HepG2 (cell line): ENCODE data around the gene NARS2. TPM values are rescaled to one million over a fixed set of nuclear protein-coding genes. Genes with fewer than 3 reads are reported as not detected.

Experiments used
- ATAC-seq: fragments of 200-7000 bp; cut with Tn5 transposase; 3 replicates; pipeline ENCODE4 v1.9.1; 2020; ENCODE audit warnings: mild to moderate bottlenecking, moderate library complexity
- BruUV-seq: library from RNA; stranded (reverse); fragments of 400-500 nt; replicated peaks from 2 replicates; lab custom pipeline; 2021; lab: Mats Ljungman, UMichigan
- CTCF ChIA-PET: fragments of 300-600 bp; formaldehyde crosslinking; extraction: SDS; loops from one replicate; lab custom pipeline; 2021; ENCODE audit warnings: low total read pairs, inconsistent platforms, low intra/inter-chr PET ratio; lab: Yijun Ruan, JAX
- POLR2A ChIA-PET: fragments of 350-600 bp; sonication (Branson Sonifier 250); formaldehyde crosslinking; loops from one replicate; lab custom pipeline; 2020; ENCODE audit warnings: antibody characterized with exemption, inconsistent platforms; lab: Yijun Ruan, JAX
- DNase-seq: peaks from one replicate; pipeline ENCODE4 v3.0.0-alpha.2; 2015; ENCODE audit warnings: low spot score
- FAIRE-seq: peaks from 3 replicates; lab custom pipeline; 2011; peaks lifted over from hg19 to GRCh38; lab: Jason Lieb, UNC
- H2AFZ ChIP-seq: one replicate; pipeline ENCODE4 v1.6.1; 2011; ENCODE audit warnings: low read length, inconsistent platforms
- H3K27ac ChIP-seq: fragments of 300-600 bp; 3 replicates; pipeline ENCODE4 v1.8.0; 2011; ENCODE audit warnings: mixed run types, mild to moderate bottlenecking, mixed read lengths, low read length, inconsistent platforms; ENCODE audit not compliant: insufficient read depth; ENCODE audit errors: extremely low read length
- H3K27me3 ChIP-seq, 2 experiments: fragments of 200-600 bp in 1 of 2; 2 replicates in 1 of 2; 3 replicates in 1 of 2; pipeline versions ENCODE4 v1.6.0 to v1.8.0; 2011; ENCODE audit warnings: low read length in 2 of 2, mild to moderate bottlenecking in 2 of 2, moderate library complexity in 2 of 2, inconsistent platforms in 1 of 2; ENCODE audit not compliant: insufficient read depth in 2 of 2, control insufficient read depth in 1 of 2
- H3K36me3 ChIP-seq, 2 experiments: fragments of 200-600 bp in 1 of 2; replicated peaks in 1 of 2; 2 replicates in 1 of 2; 3 replicates in 1 of 2; pipeline versions ENCODE4 v1.5.1 to v1.8.0; 2011; ENCODE audit warnings: low read length in 2 of 2, inconsistent platforms in 1 of 2; ENCODE audit not compliant: insufficient read depth in 2 of 2, control insufficient read depth in 1 of 2
- H3K4me1 ChIP-seq: 2 replicates; pipeline ENCODE4 v1.5.1; 2012; ENCODE audit warnings: low read length, inconsistent platforms; ENCODE audit not compliant: insufficient read depth
- H3K4me2 ChIP-seq: 2 replicates; pipeline ENCODE4 v1.6.0; 2011; ENCODE audit warnings: low read depth, low read length, inconsistent platforms
- H3K4me3 ChIP-seq, 3 experiments: fragments of 200-600 bp in 1 of 3; sonication (generic), shearing (Covaris generic) in 1 of 3; replicated peaks in 1 of 3; 2 replicates each; pipeline ENCODE4 v1.5.1; 2011 to 2016; ENCODE audit warnings: low read length in 3 of 3, inconsistent platforms in 2 of 3, low read depth in 2 of 3, mild to moderate bottlenecking in 2 of 3, control low read depth in 1 of 3, mixed read lengths in 1 of 3; ENCODE audit not compliant: insufficient read depth in 1 of 3
- H3K79me2 ChIP-seq: one replicate; pipeline ENCODE4 v1.6.1; 2011; ENCODE audit warnings: low read length, inconsistent platforms; ENCODE audit not compliant: insufficient read depth
- H3K9ac ChIP-seq: 2 replicates; pipeline ENCODE4 v1.6.0; 2011; ENCODE audit warnings: mild to moderate bottlenecking, low read depth, low read length, inconsistent platforms; ENCODE audit not compliant: insufficient read depth
- H3K9me3 ChIP-seq: 2 replicates; pipeline ENCODE4 v1.5.1; 2012; ENCODE audit warnings: mild to moderate bottlenecking, low read length
- H4K20me1 ChIP-seq: 2 replicates; pipeline ENCODE4 v1.6.0; 2011; ENCODE audit warnings: inconsistent platforms, mild to moderate bottlenecking, low read length, moderate library complexity; ENCODE audit not compliant: insufficient read depth
- GABPA ChIP-seq, 2 experiments: IDR thresholded peaks; 2 replicates each; pipeline ENCODE4 v1.6.1; 2011 to 2016; ENCODE audit warnings: low read depth in 2 of 2, low read length in 1 of 2, missing biosample characterization in 1 of 2, missing genetic modification characterization in 1 of 2
- GATAD1 ChIP-seq: IDR thresholded peaks from 2 replicates; pipeline ENCODE4 v1.6.1; 2016; ENCODE audit warnings: missing genetic modification reagents, missing compliant biosample characterization
- KDM1A ChIP-seq: IDR thresholded peaks from 2 replicates; pipeline ENCODE4 v1.6.1; 2016; ENCODE audit warnings: missing compliant biosample characterization
- MIXL1 ChIP-seq: IDR thresholded peaks from 2 replicates; pipeline ENCODE4 v1.6.1; 2016
- NFAT5 ChIP-seq: sonication (generic); formaldehyde crosslinking; IDR thresholded peaks from 2 replicates; pipeline ENCODE4 v1.4.0; 2020; ENCODE audit warnings: missing genetic modification reagents
- NFKB2 ChIP-seq: sonication (generic); formaldehyde crosslinking; IDR thresholded peaks from 2 replicates; pipeline ENCODE4 v1.4.0; 2020; ENCODE audit warnings: missing genetic modification reagents, borderline replicate concordance
- NR2F2 ChIP-seq: IDR thresholded peaks from 2 replicates; pipeline ENCODE4 v1.6.1; 2012; ENCODE audit warnings: low read depth, inconsistent platforms, borderline replicate concordance
- RARA ChIP-seq: IDR thresholded peaks from 2 replicates; pipeline ENCODE4 v1.6.1; 2016; ENCODE audit warnings: missing genetic modification reagents, missing compliant biosample characterization
- ZNF138 ChIP-seq: sonication (generic); formaldehyde crosslinking; IDR thresholded peaks from 2 replicates; pipeline ENCODE4 v1.5.0; 2020; ENCODE audit warnings: mild to moderate bottlenecking, low read depth, missing genetic modification reagents
- ZNF589 ChIP-seq: sonication (generic); formaldehyde crosslinking; conservative IDR thresholded peaks from 2 replicates; pipeline ENCODE4 v1.8.0; 2022; ENCODE audit warnings: mild to moderate bottlenecking, moderate library complexity, missing genetic modification reagents
- ZNF784 ChIP-seq: sonication (generic); formaldehyde crosslinking; IDR thresholded peaks from 2 replicates; pipeline ENCODE4 v1.5.1; 2020; ENCODE audit warnings: missing genetic modification reagents, mild to moderate bottlenecking, borderline replicate concordance
- WGBS: methylation state at CpG from one replicate; pipeline ENCODE4 v1.1.6; 2017; ENCODE audit warnings: low lambda C conversion rate; 5-methylcytosine and 5-hydroxymethylcytosine counted together
- in situ Hi-C: cut with HindIII; loops from 2 replicates; pipeline ENCODE4 v1.10.0; 2017; ENCODE audit warnings: low pct_unique_long_range_greater_than_20kb; ENCODE audit not compliant: extremely low pct_ligation_motif_present
- intact Hi-C: fragments of 100-400 bp; cut with micrococcal nuclease; formaldehyde crosslinking; loops from one replicate; pipeline ENCODE4 v1.10.0; 2022; ENCODE audit not compliant: unreplicated experiment
- polyA plus RNA-seq, 8 experiments: library from polyadenylated mRNA; depleted of rRNA in 3 of 8; stranded (reverse) in 7 of 8; unstranded in 1 of 8; fragments of >200 nt; fragmentation: Illumina TruSeq in 4 of 8; extraction: Trizol in 4 of 8; gene quantifications; 2 replicates each; pipeline versions ENCODE4 v1.2.1 to v1.2.3, GENCODE V29; 2011 to 2016; ENCODE audit warnings: low read depth in 4 of 8, missing spikeins in 1 of 8, mixed read lengths in 1 of 8; ENCODE audit not compliant: insufficient read depth in 1 of 8
- total RNA-seq, 5 experiments: library from RNA; depleted of rRNA; stranded (reverse); fragments of >200 nt; fragmentation: Illumina TruSeq; extraction: Trizol; gene quantifications; 2 replicates each; pipeline ENCODE4 v1.2.3, GENCODE V29; 2016; ENCODE audit warnings: low read depth in 1 of 5
- TF ChIP-seq, protein P1 (sequence below): sonication (generic); formaldehyde crosslinking; IDR thresholded peaks from 2 replicates; pipeline ENCODE4 v1.4.0; 2020; ENCODE audit warnings: missing genetic modification reagents

The NARS2 gene
- total and polyA plus RNA-seq, 2 of the 13 experiments (the other 11 are each of a cell fraction or from before 2014, with no cell fraction given) = 45.9 to 65.0 TPM

- TF ChIP-seq ZNF784 (CRISPR knock-in tag) = no peak
- no peak for TF ChIP-seq NFKB2
- TF ChIP-seq NR2F2 = no peak
- TF ChIP-seq, all 625 proteins: peak for 2
These were observed 156.0 kb downstream of the NARS2 start (continued) for GRCh38 chr11:78418584-78419211.

DNA sequence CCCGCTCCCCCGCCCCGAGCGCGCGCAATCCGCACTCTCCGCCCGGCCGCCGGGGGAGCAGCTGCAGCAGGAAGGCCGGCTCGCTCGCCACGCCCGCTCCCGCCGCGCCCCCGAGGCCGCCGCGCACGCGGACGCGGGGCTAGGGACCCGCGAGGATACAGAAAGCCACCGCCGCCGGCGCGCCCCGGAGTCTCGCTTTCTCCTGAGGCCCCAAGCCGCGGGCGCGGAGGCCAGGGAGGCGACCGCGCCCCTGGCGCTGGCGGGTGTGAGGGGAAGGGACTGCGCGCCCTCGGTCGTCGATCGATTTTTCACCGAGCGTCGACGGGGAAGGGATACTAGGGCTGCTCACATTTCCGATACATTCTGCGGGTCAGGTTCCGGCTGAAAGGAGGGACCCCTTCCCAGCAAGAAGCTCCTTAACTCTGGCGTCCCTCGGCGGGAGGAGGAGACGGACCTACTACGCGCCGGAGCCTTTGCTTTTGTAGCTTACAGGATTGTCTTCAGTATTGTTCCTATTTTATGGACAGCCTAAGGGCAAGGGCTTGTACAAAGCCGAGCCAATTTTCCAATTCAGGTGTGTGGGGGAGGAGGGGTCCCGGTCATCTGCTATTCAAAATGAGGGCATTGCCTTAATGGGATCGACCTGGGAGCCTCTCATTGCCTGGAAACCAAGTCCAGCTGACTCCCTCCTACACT, 156.6 kb downstream of the NARS2 start:
- H2AFZ ChIP-seq = no peak overlapping the region
- DNase-seq (peak; percentile 66), ATAC-seq (peak; percentile 68), FAIRE-seq (no peak)
- no peaks in the 10 kb centered on the region for H3K36me3 ChIP-seq
- no peaks in the 10 kb centered on the region for H3K27me3 ChIP-seq
- intact Hi-C loops (loop anchor here (1.0 to 2.0 kb wide), 3 partner anchors 107 to 215 kb away; no protein-coding TSS in a partner anchor), in situ Hi-C loops (loop anchor here (5.0 kb wide), 1 partner anchor 191 kb away; no protein-coding TSS in a partner anchor)
- peak overlapping the region; percentile 64 to 81 (median 71) for H3K4me3 ChIP-seq
- H3K27ac ChIP-seq = peak overlapping the region; percentile 62
- peak overlapping the region; percentile 69 for H3K9ac ChIP-seq
- H3K4me2 ChIP-seq = peak overlapping the region; percentile 100
- no peaks in the 10 kb centered on the region for H4K20me1 ChIP-seq
- ChIA-PET POLR2A (interaction anchor here (0.6 to 1.1 kb wide), 2 partner anchors 190 to 231 kb away, joined by 3 read pairs; no protein-coding TSS in a partner anchor), CTCF (no interaction called here)
- H3K9me3 ChIP-seq = no peaks in the 10 kb centered on the region
- TSS peak; percentile 83 for BruUV-seq
- H3K79me2 ChIP-seq = peaks cover 24% of the 10 kb centered on the region
- peaks cover 41% of the 10 kb centered on the region for H3K4me1 ChIP-seq
- 3% methylated on average over 10 of the region's 68 CpGs for WGBS
- TF ChIP-seq RARA (CRISPR knock-in tag) = peak; percentile 19; the same call in 1 of the 2 replicates
- TF ChIP-seq ZNF138 (CRISPR knock-in tag) = no peak
- TF ChIP-seq, protein P1, sequence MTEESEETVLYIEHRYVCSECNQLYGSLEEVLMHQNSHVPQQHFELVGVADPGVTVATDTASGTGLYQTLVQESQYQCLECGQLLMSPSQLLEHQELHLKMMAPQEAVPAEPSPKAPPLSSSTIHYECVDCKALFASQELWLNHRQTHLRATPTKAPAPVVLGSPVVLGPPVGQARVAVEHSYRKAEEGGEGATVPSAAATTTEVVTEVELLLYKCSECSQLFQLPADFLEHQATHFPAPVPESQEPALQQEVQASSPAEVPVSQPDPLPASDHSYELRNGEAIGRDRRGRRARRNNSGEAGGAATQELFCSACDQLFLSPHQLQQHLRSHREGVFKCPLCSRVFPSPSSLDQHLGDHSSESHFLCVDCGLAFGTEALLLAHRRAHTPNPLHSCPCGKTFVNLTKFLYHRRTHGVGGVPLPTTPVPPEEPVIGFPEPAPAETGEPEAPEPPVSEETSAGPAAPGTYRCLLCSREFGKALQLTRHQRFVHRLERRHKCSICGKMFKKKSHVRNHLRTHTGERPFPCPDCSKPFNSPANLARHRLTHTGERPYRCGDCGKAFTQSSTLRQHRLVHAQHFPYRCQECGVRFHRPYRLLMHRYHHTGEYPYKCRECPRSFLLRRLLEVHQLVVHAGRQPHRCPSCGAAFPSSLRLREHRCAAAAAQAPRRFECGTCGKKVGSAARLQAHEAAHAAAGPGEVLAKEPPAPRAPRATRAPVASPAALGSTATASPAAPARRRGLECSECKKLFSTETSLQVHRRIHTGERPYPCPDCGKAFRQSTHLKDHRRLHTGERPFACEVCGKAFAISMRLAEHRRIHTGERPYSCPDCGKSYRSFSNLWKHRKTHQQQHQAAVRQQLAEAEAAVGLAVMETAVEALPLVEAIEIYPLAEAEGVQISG (CRISPR knock-in tag) = peak; percentile 52
- peak; percentile 41; the same call in 1 of the 2 replicates for TF ChIP-seq NFAT5 (CRISPR knock-in tag)
- TF ChIP-seq MIXL1 (CRISPR knock-in tag) = 0 out of 2 replicates have a peak, but pooled peaks have one; percentile 27
- no peak for TF ChIP-seq KDM1A (CRISPR knock-in tag)
- no peak for TF ChIP-seq GABPA (IDR thresholded peaks at IDR 0.05; ENCODE audit: low read depth, low read length)
- no peak for TF ChIP-seq GABPA (CRISPR knock-in tag; IDR thresholded peaks at IDR 0.05; ENCODE audit: low read depth)
- TF ChIP-seq GATAD1 (CRISPR knock-in tag) = peak; percentile 48; the same call in 1 of the 2 replicates
- 0 out of 2 replicates have a peak, but pooled peaks have one; percentile 3 for TF ChIP-seq ZNF589 (CRISPR knock-in tag)
